B cell (primary cell): Measurements from ENCODE around the gene NTNG1. TPM values are rescaled to one million over a fixed set of nuclear protein-coding genes. Genes with fewer than 3 reads are reported as not detected.

Experiments
- ATAC-seq: fragments of 200-7000 bp; cut with Tn5 transposase; one replicate; pipeline ENCODE4 v1.10.0; 2021; ENCODE audit warnings: low read depth, mild to moderate bottlenecking, moderate number of reproducible peaks, moderate library complexity
- CTCF ChIA-PET: fragments of 350-600 bp; sonication (Branson Sonifier 250); formaldehyde crosslinking; loops from one replicate; lab custom pipeline; 2021; ENCODE audit warnings: antibody characterized with exemption, inconsistent platforms; lab: Charles Lee
- POLR2A ChIA-PET: fragments of 350-600 bp; sonication (Branson Sonifier 250); formaldehyde crosslinking; loops from one replicate; lab custom pipeline; 2021; ENCODE audit warnings: antibody characterized with exemption; lab: Charles Lee
- DNase-seq: peaks from one replicate; pipeline ENCODE4 v3.0.0; 2013
- H2AFZ ChIP-seq: 2 replicates; pipeline ENCODE4 v1.6.1; 2012; ENCODE audit warnings: mild to moderate bottlenecking, low read depth, low read length; ENCODE audit not compliant: insufficient read depth, poor library complexity, severe bottlenecking
- H3K27ac ChIP-seq, 2 donors: 1 replicate in 1 of 2; 2 replicates in 1 of 2; pipeline ENCODE4 v1.5.1; 2012 to 2013; ENCODE audit warnings: low read length in 2 of 2, mild to moderate bottlenecking in 2 of 2, moderate library complexity in 1 of 2
- H3K27me3 ChIP-seq, 4 experiments: fragments of 200-600 bp in 1 of 4; sonication (generic) in 1 of 4; replicated peaks in 1 of 4; 1 replicate in 2 of 4; 2 replicates in 2 of 4; pipeline versions ENCODE4 v1.6.1 to v1.7.0; 2013 to 2016; ENCODE audit warnings: low read length in 3 of 4, mild to moderate bottlenecking in 2 of 4, mixed read lengths in 1 of 4, moderate library complexity in 1 of 4; ENCODE audit not compliant: insufficient read depth in 4 of 4, control insufficient read depth in 3 of 4; ENCODE audit errors: control extremely low read depth in 1 of 4
- H3K36me3 ChIP-seq, 2 experiments: replicated peaks in 1 of 2; 1 replicate in 1 of 2; 2 replicates in 1 of 2; pipeline versions ENCODE4 v1.6.1 to v1.7.1; 2013; ENCODE audit warnings: low read length in 1 of 2; ENCODE audit not compliant: insufficient read depth in 2 of 2, control insufficient read depth in 1 of 2; ENCODE audit errors: control extremely low read depth in 1 of 2, extremely low read depth in 1 of 2
- H3K4me1 ChIP-seq, 2 donors: fragments of 200-600 bp in 1 of 2; sonication (generic) in 1 of 2; 1 replicate in 1 of 2; 2 replicates in 1 of 2; pipeline versions ENCODE4 v1.5.1 to v1.6.1; 2013 to 2017; ENCODE audit warnings: low read length in 2 of 2; ENCODE audit not compliant: control insufficient read depth in 2 of 2, insufficient read depth in 2 of 2
- H3K4me2 ChIP-seq: replicated peaks from 2 replicates; pipeline ENCODE3; 2012; ENCODE audit warnings: mild to moderate bottlenecking, low read depth, low read length; ENCODE audit not compliant: poor library complexity, severe bottlenecking
- H3K4me3 ChIP-seq, 5 experiments: fragments of 200-600 bp in 1 of 5; sonication (generic) in 1 of 5; 1 replicate in 3 of 5; 2 replicates in 2 of 5; pipeline versions ENCODE4 v1.5.1 to v1.7.0; 2011 to 2016; ENCODE audit warnings: low read length in 4 of 5, mild to moderate bottlenecking in 4 of 5, low read depth in 2 of 5, control low read depth in 1 of 5, moderate library complexity in 1 of 5; ENCODE audit not compliant: insufficient read depth in 1 of 5; ENCODE audit errors: control extremely low read depth in 1 of 5, extremely low read depth in 1 of 5
- H3K79me2 ChIP-seq: fragments of 200-600 bp; sonication (generic); one replicate; pipeline ENCODE4 v1.6.0; 2016; ENCODE audit warnings: low read length; ENCODE audit not compliant: control insufficient read depth, insufficient read depth
- H3K9ac ChIP-seq: fragments of 200-600 bp; sonication (generic); 2 replicates; pipeline ENCODE4 v1.6.1; 2017; ENCODE audit warnings: mild to moderate bottlenecking, low read length, moderate library complexity
- H3K9me3 ChIP-seq, 3 donors: one replicate each; pipeline versions ENCODE4 v1.6.1 to v1.7.1; 2013; ENCODE audit warnings: low read length in 2 of 3; ENCODE audit not compliant: control insufficient read depth in 2 of 3, insufficient read depth in 1 of 3; ENCODE audit errors: control extremely low read depth in 1 of 3
- H4K20me1 ChIP-seq: 2 replicates; pipeline ENCODE4 v1.6.0; 2012; ENCODE audit warnings: mild to moderate bottlenecking, low read length; ENCODE audit not compliant: insufficient read depth, control insufficient read depth, poor library complexity, severe bottlenecking
- H3K27ac Mint-ChIP-seq: one replicate; pipeline ENCODE4 v1.8.0; 2021; ENCODE audit warnings: mixed read lengths
- H3K27me3 Mint-ChIP-seq: one replicate; pipeline ENCODE4 v1.8.0; 2021; ENCODE audit warnings: mixed read lengths
- H3K4me1 Mint-ChIP-seq: one replicate; pipeline ENCODE4 v1.8.0; 2021; ENCODE audit warnings: mixed read lengths
- H3K4me3 Mint-ChIP-seq: one replicate; pipeline ENCODE4 v1.8.0; 2021; ENCODE audit warnings: mixed read lengths
- H3K9me3 Mint-ChIP-seq: one replicate; pipeline ENCODE4 v1.8.0; 2022; ENCODE audit warnings: mixed read lengths; ENCODE audit not compliant: insufficient read depth
- EZH2 ChIP-seq: IDR thresholded peaks from 2 replicates; pipeline ENCODE4 v1.6.1; 2012; ENCODE audit warnings: borderline replicate concordance, low read depth, mild to moderate bottlenecking, moderate library complexity, low read length; ENCODE audit not compliant: insufficient read depth, poor library complexity, severe bottlenecking
- WGBS: methylation state at CpG from one replicate; pipeline ENCODE4 v1.1.5; 2013; ENCODE audit warnings: missing lambda C conversion rate; ENCODE audit not compliant: insufficient coverage; 5-methylcytosine and 5-hydroxymethylcytosine counted together
- intact Hi-C: fragments of 100-400 bp; cut with micrococcal nuclease; formaldehyde crosslinking; loops from one replicate; pipeline ENCODE4 v1.10.0; 2022
- polyA plus RNA-seq: library from polyadenylated mRNA; depleted of rRNA; stranded (reverse); fragments of >200 nt; gene quantifications from 2 replicates; pipeline ENCODE4 v1.2.3, GENCODE V29; 2012
- total RNA-seq, 2 donors: library from RNA; stranded (reverse); fragments of 120-200 nt in 1 of 2; gene quantifications; 1 replicate in 1 of 2; 2 replicates in 1 of 2; pipeline versions ENCODE4 v1.2.3 to v1.2.4, GENCODE V29; 2013 to 2022
- TF ChIP-seq, protein P1 (sequence below): fragments of 200-600 bp; IDR thresholded peaks from one replicate; pipeline ENCODE4 v1.8.0; 2022; ENCODE audit warnings: antibody characterized with exemption, mild to moderate bottlenecking

The NTNG1 gene
- total and polyA plus RNA-seq, 2 donors (not counting 1 experiment from before 2014, with no cell fraction given): 2.8 to 3.7 TPM

GRCh38 chr1:107510347-107510746 is 369.5 kb downstream of the NTNG1 start:
- no peaks in the 10 kb centered on the region for H3K27me3 Mint-ChIP-seq
- no peak overlapping the region for H2AFZ ChIP-seq
- H3K4me1 Mint-ChIP-seq: no peaks in the 10 kb centered on the region
- no peaks in the 10 kb centered on the region for H3K27me3 ChIP-seq
- no peak overlapping the region for H3K27ac ChIP-seq
- no peak overlapping the region for H3K27ac Mint-ChIP-seq
- no peak for ATAC-seq
- no peaks in the 10 kb centered on the region for H4K20me1 ChIP-seq
- WGBS: 96% methylated on average over 4 of the region's 4 CpGs
- intact Hi-C loops: no loop called here
- no peak for DNase-seq
- TF ChIP-seq, protein P1, sequence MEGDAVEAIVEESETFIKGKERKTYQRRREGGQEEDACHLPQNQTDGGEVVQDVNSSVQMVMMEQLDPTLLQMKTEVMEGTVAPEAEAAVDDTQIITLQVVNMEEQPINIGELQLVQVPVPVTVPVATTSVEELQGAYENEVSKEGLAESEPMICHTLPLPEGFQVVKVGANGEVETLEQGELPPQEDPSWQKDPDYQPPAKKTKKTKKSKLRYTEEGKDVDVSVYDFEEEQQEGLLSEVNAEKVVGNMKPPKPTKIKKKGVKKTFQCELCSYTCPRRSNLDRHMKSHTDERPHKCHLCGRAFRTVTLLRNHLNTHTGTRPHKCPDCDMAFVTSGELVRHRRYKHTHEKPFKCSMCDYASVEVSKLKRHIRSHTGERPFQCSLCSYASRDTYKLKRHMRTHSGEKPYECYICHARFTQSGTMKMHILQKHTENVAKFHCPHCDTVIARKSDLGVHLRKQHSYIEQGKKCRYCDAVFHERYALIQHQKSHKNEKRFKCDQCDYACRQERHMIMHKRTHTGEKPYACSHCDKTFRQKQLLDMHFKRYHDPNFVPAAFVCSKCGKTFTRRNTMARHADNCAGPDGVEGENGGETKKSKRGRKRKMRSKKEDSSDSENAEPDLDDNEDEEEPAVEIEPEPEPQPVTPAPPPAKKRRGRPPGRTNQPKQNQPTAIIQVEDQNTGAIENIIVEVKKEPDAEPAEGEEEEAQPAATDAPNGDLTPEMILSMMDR: no peak
- TF ChIP-seq EZH2: no peak
- H3K36me3 ChIP-seq: no peaks in the 10 kb centered on the region
- H3K9ac ChIP-seq: no peak overlapping the region
- ChIA-PET CTCF (no interaction called here), POLR2A (no interaction called here)
- no peak overlapping the region for H3K4me3 Mint-ChIP-seq
- H3K79me2 ChIP-seq: no peaks in the 10 kb centered on the region
- peaks cover 4% of the 10 kb centered on the region for H3K9me3 Mint-ChIP-seq
- no peaks in the 10 kb centered on the region for H3K4me1 ChIP-seq
- peaks cover 0 to 9% (median 6%) of the 10 kb centered on the region in 3 donors for H3K9me3 ChIP-seq
- H3K4me3 ChIP-seq: no peak overlapping the region
- H3K4me2 ChIP-seq: no peak overlapping the region

- ATAC-seq (no peak), DNase-seq (no peak)
- Histone ChIP-seq H3K9ac (no peak overlapping the region), H3K79me2 (no peaks in the 10 kb centered on the region), H3K27ac (no peak overlapping the region), H3K9me3 (peaks cover 0 to 9% (median 6%) of the 10 kb centered on the region in 3 donors), H4K20me1 (no peaks in the 10 kb centered on the region), H3K27me3 (no peaks in the 10 kb centered on the region), H3K4me3 (no peak overlapping the region), H2AFZ (no peak overlapping the region), H3K4me2 (no peak overlapping the region), H3K4me1 (no peaks in the 10 kb centered on the region), H3K36me3 (no peaks in the 10 kb centered on the region)
- CTCF ChIA-PET: interaction anchor here (1.3 kb wide), 1 partner anchor 16 kb away, joined by 4 read pairs; no protein-coding TSS in a partner anchor
- no peak overlapping the region for H3K4me3 Mint-ChIP-seq
- peaks cover 3% of the 10 kb centered on the region for H3K4me1 Mint-ChIP-seq
- H3K27me3 Mint-ChIP-seq: no peaks in the 10 kb centered on the region
- POLR2A ChIA-PET: no interaction called here
- intact Hi-C loops: no loop called here
- no CpG with 5 or more reads among the region's 2 CpGs for WGBS
- no peak for TF ChIP-seq EZH2
- TF ChIP-seq, protein P1: no peak
- H3K27ac Mint-ChIP-seq: no peak overlapping the region
- peaks cover 4% of the 10 kb centered on the region for H3K9me3 Mint-ChIP-seq
Observed at GRCh38 chr1:107512836-107513235, 372.0 kb downstream of the NTNG1 start.
